DND-41 (cell line): Measurements from ENCODE around the gene EPAS1.

Experiments used
- EZH2 ChIP-seq: IDR thresholded peaks from 3 replicates; pipeline ENCODE4 v1.6.1; 2012; ENCODE audit warnings: borderline replicate concordance, low read depth, mild to moderate bottlenecking, moderate library complexity, low read length, inconsistent platforms; ENCODE audit not compliant: severe bottlenecking
- TF ChIP-seq, protein P1 (sequence below): IDR thresholded peaks from 2 replicates; pipeline ENCODE4 v1.5.1; 2012; ENCODE audit warnings: borderline replicate concordance, low read length, moderate library complexity, mild to moderate bottlenecking; ENCODE audit not compliant: poor library complexity, severe bottlenecking; ENCODE audit errors: extremely low read depth

DNA sequence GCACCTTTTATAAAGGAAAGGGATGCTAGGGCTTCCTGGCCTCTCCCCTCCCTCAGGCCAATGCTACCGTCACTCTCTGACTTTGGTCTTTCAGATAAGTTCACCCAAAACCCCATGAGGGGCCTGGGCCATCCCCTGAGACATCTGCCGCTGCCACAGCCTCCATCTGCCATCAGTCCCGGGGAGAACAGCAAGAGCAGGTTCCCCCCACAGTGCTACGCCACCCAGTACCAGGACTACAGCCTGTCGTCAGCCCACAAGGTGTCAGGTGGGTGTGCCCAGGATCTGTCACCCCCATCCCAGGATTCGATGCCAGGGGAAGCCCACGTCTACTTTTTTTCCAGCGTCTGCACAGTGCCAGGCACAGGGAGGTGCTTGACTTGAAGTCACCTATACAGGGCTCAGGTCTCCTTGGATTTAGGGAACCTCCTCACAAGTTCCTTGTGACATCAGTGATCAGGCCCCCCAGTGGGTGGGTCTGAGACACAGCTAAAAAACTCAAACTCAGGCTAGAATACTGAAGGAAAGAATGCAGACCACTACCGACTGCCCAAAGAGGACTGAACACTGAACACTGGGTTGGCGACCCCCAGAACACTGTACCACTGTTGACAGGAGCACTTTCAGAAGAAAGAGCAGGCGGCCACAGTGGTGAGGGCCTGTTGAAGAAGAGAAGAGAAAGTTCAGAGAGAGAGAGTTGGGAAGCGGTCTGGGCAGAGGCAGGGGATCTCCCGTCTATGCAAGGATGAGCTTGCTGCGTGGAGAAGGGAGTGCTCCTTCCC lies 85.3 kb downstream of the EPAS1 start:
- TF ChIP-seq, protein P1, sequence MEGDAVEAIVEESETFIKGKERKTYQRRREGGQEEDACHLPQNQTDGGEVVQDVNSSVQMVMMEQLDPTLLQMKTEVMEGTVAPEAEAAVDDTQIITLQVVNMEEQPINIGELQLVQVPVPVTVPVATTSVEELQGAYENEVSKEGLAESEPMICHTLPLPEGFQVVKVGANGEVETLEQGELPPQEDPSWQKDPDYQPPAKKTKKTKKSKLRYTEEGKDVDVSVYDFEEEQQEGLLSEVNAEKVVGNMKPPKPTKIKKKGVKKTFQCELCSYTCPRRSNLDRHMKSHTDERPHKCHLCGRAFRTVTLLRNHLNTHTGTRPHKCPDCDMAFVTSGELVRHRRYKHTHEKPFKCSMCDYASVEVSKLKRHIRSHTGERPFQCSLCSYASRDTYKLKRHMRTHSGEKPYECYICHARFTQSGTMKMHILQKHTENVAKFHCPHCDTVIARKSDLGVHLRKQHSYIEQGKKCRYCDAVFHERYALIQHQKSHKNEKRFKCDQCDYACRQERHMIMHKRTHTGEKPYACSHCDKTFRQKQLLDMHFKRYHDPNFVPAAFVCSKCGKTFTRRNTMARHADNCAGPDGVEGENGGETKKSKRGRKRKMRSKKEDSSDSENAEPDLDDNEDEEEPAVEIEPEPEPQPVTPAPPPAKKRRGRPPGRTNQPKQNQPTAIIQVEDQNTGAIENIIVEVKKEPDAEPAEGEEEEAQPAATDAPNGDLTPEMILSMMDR, result no peak
- no peak for TF ChIP-seq EZH2
